HEK293 (cell line): ENCODE data around the gene BLVRB.

ENCODE experiments used
- CTCF ChIA-PET: fragments of 350-600 bp; formaldehyde crosslinking; extraction: SDS; loops from one replicate; lab custom pipeline; 2021; ENCODE audit warnings: antibody characterized with exemption; lab: Yijun Ruan, JAX
- POLR2A ChIA-PET: fragments of 300-600 bp; formaldehyde crosslinking; extraction: SDS; loops from one replicate; lab custom pipeline; 2020; ENCODE audit warnings: antibody characterized with exemption, inconsistent platforms; lab: Yijun Ruan, JAX
- H3K27ac ChIP-seq: fragments of 200-500 bp; sonication (Bioruptor generic); 2 replicates; pipeline ENCODE4 v1.5.1; 2014; ENCODE audit warnings: low read depth, low read length, control low read depth, inconsistent platforms; ENCODE audit errors: extremely low read depth
- H3K36me3 ChIP-seq, 2 experiments: fragments of 200-500 bp in 1 of 2; sonication (Bioruptor generic) in 1 of 2; 1 replicate in 1 of 2; 2 replicates in 1 of 2; pipeline ENCODE4 v1.5.1; 2014 to 2017; ENCODE audit warnings: inconsistent platforms in 2 of 2, low read length in 2 of 2; ENCODE audit not compliant: control insufficient read depth in 2 of 2, insufficient read depth in 1 of 2
- H3K4me1 ChIP-seq: fragments of 200-500 bp; sonication (Bioruptor generic); 2 replicates; pipeline ENCODE4 v1.5.1; 2014; ENCODE audit warnings: mild to moderate bottlenecking, low read length, inconsistent platforms; ENCODE audit not compliant: control insufficient read depth, insufficient read depth
- H3K4me3 ChIP-seq: 2 replicates; pipeline ENCODE4 v1.5.1; 2011; ENCODE audit warnings: low read depth, mild to moderate bottlenecking, control low read depth, low read length, moderate library complexity
- H3K9me3 ChIP-seq: fragments of 200-500 bp; sonication (Bioruptor generic); 2 replicates; pipeline ENCODE4 v1.5.1; 2014; ENCODE audit warnings: low read depth, low read length, inconsistent platforms; ENCODE audit not compliant: control insufficient read depth, insufficient read depth
- FEZF1 ChIP-seq: fragments of 450-650 bp; formaldehyde crosslinking; IDR thresholded peaks from 2 replicates; pipeline ENCODE4 v1.5.1; 2016; ENCODE audit warnings: missing biosample characterization, missing genetic modification characterization
- GLI4 ChIP-seq: fragments of 450-650 bp; formaldehyde crosslinking; IDR thresholded peaks from 2 replicates; pipeline ENCODE4 v1.5.1; 2016; ENCODE audit warnings: missing biosample characterization, missing genetic modification characterization
- MEIS1 ChIP-seq: sonication (generic); formaldehyde crosslinking; IDR thresholded peaks from 2 replicates; pipeline ENCODE4 v1.8.1; 2022; ENCODE audit warnings: missing genetic modification reagents, mild to moderate bottlenecking, borderline replicate concordance
- MZF1 ChIP-seq: fragments of 450-650 bp; formaldehyde crosslinking; IDR thresholded peaks from 2 replicates; pipeline ENCODE4 v1.5.1; 2017; ENCODE audit warnings: missing biosample characterization, missing genetic modification characterization, borderline replicate concordance
- OSR2 ChIP-seq: fragments of 450-650 bp; formaldehyde crosslinking; IDR thresholded peaks from 2 replicates; pipeline ENCODE4 v1.5.1; 2016; ENCODE audit warnings: missing biosample characterization, missing genetic modification characterization
- ZBTB48 ChIP-seq: fragments of 450-650 bp; formaldehyde crosslinking; IDR thresholded peaks from 2 replicates; pipeline ENCODE4 v1.5.1; 2016; ENCODE audit warnings: missing biosample characterization, missing genetic modification characterization
- ZEB2 ChIP-seq: fragments of 450-650 bp; formaldehyde crosslinking; IDR thresholded peaks from 2 replicates; pipeline ENCODE4 v1.5.1; 2016; ENCODE audit warnings: missing biosample characterization, missing genetic modification characterization
- ZFP41 ChIP-seq: fragments of 450-650 bp; formaldehyde crosslinking; IDR thresholded peaks from 2 replicates; pipeline ENCODE4 v1.5.1; 2016; ENCODE audit warnings: missing biosample characterization, missing genetic modification characterization, borderline replicate concordance
- ZNF112 ChIP-seq: fragments of 450-650 bp; formaldehyde crosslinking; IDR thresholded peaks from 2 replicates; pipeline ENCODE4 v1.5.0; 2017; ENCODE audit warnings: missing biosample characterization, missing genetic modification characterization
- ZNF146 ChIP-seq: fragments of 450-650 bp; formaldehyde crosslinking; IDR thresholded peaks from 2 replicates; pipeline ENCODE4 v1.5.1; 2016; ENCODE audit warnings: missing biosample characterization, missing genetic modification characterization
- ZNF169 ChIP-seq: fragments of 450-650 bp; formaldehyde crosslinking; IDR thresholded peaks from 2 replicates; pipeline ENCODE4 v1.5.1; 2016; ENCODE audit warnings: missing biosample characterization, missing genetic modification characterization
- ZNF302 ChIP-seq: fragments of 450-650 bp; formaldehyde crosslinking; IDR thresholded peaks from 2 replicates; pipeline ENCODE4 v1.5.1; 2016; ENCODE audit warnings: missing biosample characterization, missing genetic modification characterization, low read depth
- ZNF324 ChIP-seq: fragments of 450-650 bp; formaldehyde crosslinking; IDR thresholded peaks from 2 replicates; pipeline ENCODE4 v1.5.1; 2016; ENCODE audit warnings: missing biosample characterization, missing genetic modification characterization
- ZNF335 ChIP-seq: fragments of 450-650 bp; formaldehyde crosslinking; conservative IDR thresholded peaks from 2 replicates; pipeline ENCODE4 v1.5.1; 2016; ENCODE audit warnings: missing biosample characterization, missing genetic modification characterization
- ZNF350 ChIP-seq: fragments of 450-650 bp; formaldehyde crosslinking; IDR thresholded peaks from 2 replicates; pipeline ENCODE4 v1.5.0; 2017; ENCODE audit warnings: missing biosample characterization, mild to moderate bottlenecking, missing genetic modification characterization
- ZNF366 ChIP-seq: fragments of 450-650 bp; formaldehyde crosslinking; conservative IDR thresholded peaks from 2 replicates; pipeline ENCODE4 v1.5.1; 2016; ENCODE audit warnings: missing biosample characterization, missing genetic modification characterization
- ZNF394 ChIP-seq: fragments of 450-650 bp; formaldehyde crosslinking; IDR thresholded peaks from 2 replicates; pipeline ENCODE4 v1.5.1; 2016; ENCODE audit warnings: missing biosample characterization, missing genetic modification characterization, mild to moderate bottlenecking, moderate library complexity, borderline replicate concordance
- ZNF501 ChIP-seq: fragments of 450-650 bp; formaldehyde crosslinking; IDR thresholded peaks from 2 replicates; pipeline ENCODE4 v1.5.1; 2016; ENCODE audit warnings: missing biosample characterization, missing genetic modification characterization
- ZNF544 ChIP-seq: fragments of 450-650 bp; formaldehyde crosslinking; IDR thresholded peaks from 2 replicates; pipeline ENCODE4 v1.5.0; 2017; ENCODE audit warnings: missing biosample characterization, missing genetic modification characterization
- ZNF629 ChIP-seq: fragments of 450-650 bp; formaldehyde crosslinking; IDR thresholded peaks from 2 replicates; pipeline ENCODE4 v1.5.1; 2017; ENCODE audit warnings: missing biosample characterization, missing genetic modification characterization
- ZNF785 ChIP-seq: fragments of 450-650 bp; formaldehyde crosslinking; IDR thresholded peaks from 2 replicates; pipeline ENCODE4 v1.5.1; 2016; ENCODE audit warnings: missing biosample characterization, missing genetic modification characterization
- ZNF791 ChIP-seq: fragments of 450-650 bp; formaldehyde crosslinking; IDR thresholded peaks from 2 replicates; pipeline ENCODE4 v1.5.1; 2016; ENCODE audit warnings: missing biosample characterization, missing genetic modification characterization
- TF ChIP-seq, protein P1 (sequence below): fragments of 450-650 bp; formaldehyde crosslinking; IDR thresholded peaks from 2 replicates; pipeline ENCODE4 v1.5.1; 2016; ENCODE audit warnings: missing biosample characterization, missing genetic modification characterization
- TF ChIP-seq, protein P2 (sequence below): fragments of 450-650 bp; formaldehyde crosslinking; IDR thresholded peaks from 2 replicates; pipeline ENCODE4; 2016; ENCODE audit warnings: missing biosample characterization, missing genetic modification characterization
- TF ChIP-seq, protein P3 (sequence below): fragments of 450-650 bp; formaldehyde crosslinking; IDR thresholded peaks from 2 replicates; pipeline ENCODE4 v1.5.1; 2017; ENCODE audit warnings: missing biosample characterization, missing genetic modification characterization
- TF ChIP-seq, protein P4 (sequence below): fragments of 450-650 bp; formaldehyde crosslinking; IDR thresholded peaks from 2 replicates; pipeline ENCODE4 v1.5.1; 2016; ENCODE audit warnings: missing biosample characterization, missing genetic modification characterization
- TF ChIP-seq, protein P5 (sequence below): fragments of 450-650 bp; formaldehyde crosslinking; IDR thresholded peaks from 2 replicates; pipeline ENCODE4 v1.5.1; 2016; ENCODE audit warnings: missing biosample characterization, missing genetic modification characterization
- TF ChIP-seq, protein P6 (sequence below): fragments of 450-650 bp; formaldehyde crosslinking; IDR thresholded peaks from 2 replicates; pipeline ENCODE4 v1.5.1; 2016; ENCODE audit warnings: missing biosample characterization, missing genetic modification characterization

Gene BLVRB

DNA sequence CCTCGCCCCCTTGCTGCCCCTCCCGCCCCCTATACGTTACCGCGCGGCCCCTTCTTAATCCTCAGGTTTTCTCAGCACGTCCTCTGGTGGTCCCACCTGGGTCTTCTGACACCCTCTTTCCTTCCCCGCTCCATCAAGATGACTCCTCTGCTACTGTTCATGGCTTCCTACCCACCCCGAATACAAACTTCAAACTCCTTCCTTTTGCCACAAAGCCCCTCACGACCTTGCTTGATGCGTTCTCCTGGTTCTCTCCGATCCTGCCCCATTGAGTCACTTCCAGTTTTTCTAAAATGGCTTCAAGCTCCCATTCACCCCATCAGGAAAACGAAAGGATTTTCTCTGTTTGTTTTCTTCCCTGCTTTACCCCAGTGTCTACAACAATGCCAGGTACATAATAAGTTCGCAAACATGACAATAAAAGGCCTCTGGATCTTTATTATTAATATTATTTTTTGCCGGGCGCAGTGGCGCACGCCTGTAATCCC is 20.7 kb downstream of the BLVRB start (continued):
- TF ChIP-seq, protein P1, sequence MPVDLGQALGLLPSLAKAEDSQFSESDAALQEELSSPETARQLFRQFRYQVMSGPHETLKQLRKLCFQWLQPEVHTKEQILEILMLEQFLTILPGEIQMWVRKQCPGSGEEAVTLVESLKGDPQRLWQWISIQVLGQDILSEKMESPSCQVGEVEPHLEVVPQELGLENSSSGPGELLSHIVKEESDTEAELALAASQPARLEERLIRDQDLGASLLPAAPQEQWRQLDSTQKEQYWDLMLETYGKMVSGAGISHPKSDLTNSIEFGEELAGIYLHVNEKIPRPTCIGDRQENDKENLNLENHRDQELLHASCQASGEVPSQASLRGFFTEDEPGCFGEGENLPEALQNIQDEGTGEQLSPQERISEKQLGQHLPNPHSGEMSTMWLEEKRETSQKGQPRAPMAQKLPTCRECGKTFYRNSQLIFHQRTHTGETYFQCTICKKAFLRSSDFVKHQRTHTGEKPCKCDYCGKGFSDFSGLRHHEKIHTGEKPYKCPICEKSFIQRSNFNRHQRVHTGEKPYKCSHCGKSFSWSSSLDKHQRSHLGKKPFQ = no peak
- TF ChIP-seq ZFP41 (tag by site-specific recombination) (no peak), GLI4 (tag by site-specific recombination) (no peak), ZNF324 (tag by site-specific recombination) (0 out of 2 replicates have a peak, but pooled peaks have one; percentile 8), ZNF791 (tag by site-specific recombination) (no peak), ZNF629 (tag by site-specific recombination) (no peak), FEZF1 (tag by site-specific recombination) (peak; percentile 1; the same call in 1 of the 2 replicates), ZNF785 (no peak), ZNF366 (tag by site-specific recombination) (peak; percentile 83), OSR2 (tag by site-specific recombination) (0 out of 2 replicates have a peak, but pooled peaks have one; percentile 1), ZBTB48 (peak; percentile 56; the same call in 1 of the 2 replicates), MEIS1 (CRISPR knock-in tag) (no peak), ZNF350 (tag by site-specific recombination) (no peak), MZF1 (0 out of 2 replicates have a peak, but pooled peaks have one; percentile 19), ZNF146 (no peak; the same call in 1 of the 2 replicates), ZNF335 (peak; percentile 15)
- TF ChIP-seq, protein P2, sequence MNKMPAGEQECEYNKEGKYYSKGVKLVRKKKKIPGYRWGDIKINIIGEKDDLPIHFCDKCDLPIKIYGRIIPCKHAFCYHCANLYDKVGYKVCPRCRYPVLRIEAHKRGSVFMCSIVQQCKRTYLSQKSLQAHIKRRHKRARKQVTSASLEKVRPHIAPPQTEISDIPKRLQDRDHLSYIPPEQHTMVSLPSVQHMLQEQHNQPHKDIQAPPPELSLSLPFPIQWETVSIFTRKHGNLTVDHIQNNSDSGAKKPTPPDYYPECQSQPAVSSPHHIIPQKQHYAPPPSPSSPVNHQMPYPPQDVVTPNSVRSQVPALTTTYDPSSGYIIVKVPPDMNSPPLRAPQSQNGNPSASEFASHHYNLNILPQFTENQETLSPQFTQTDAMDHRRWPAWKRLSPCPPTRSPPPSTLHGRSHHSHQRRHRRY (tag by site-specific recombination) = no peak
- TF ChIP-seq, protein P3, sequence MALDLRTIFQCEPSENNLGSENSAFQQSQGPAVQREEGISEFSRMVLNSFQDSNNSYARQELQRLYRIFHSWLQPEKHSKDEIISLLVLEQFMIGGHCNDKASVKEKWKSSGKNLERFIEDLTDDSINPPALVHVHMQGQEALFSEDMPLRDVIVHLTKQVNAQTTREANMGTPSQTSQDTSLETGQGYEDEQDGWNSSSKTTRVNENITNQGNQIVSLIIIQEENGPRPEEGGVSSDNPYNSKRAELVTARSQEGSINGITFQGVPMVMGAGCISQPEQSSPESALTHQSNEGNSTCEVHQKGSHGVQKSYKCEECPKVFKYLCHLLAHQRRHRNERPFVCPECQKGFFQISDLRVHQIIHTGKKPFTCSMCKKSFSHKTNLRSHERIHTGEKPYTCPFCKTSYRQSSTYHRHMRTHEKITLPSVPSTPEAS = 0 out of 2 replicates have a peak, but pooled peaks have one; percentile 6
- TF ChIP-seq, protein P4, sequence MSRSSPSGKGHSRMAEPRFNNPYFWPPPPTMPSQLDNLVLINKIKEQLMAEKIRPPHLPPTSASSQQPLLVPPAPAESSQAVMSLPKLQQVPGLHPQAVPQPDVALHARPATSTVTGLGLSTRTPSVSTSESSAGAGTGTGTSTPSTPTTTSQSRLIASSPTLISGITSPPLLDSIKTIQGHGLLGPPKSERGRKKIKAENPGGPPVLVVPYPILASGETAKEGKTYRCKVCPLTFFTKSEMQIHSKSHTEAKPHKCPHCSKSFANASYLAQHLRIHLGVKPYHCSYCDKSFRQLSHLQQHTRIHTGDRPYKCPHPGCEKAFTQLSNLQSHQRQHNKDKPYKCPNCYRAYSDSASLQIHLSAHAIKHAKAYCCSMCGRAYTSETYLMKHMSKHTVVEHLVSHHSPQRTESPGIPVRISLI = no peak
- TF ChIP-seq, all 188 proteins: peak for 27

DNA sequence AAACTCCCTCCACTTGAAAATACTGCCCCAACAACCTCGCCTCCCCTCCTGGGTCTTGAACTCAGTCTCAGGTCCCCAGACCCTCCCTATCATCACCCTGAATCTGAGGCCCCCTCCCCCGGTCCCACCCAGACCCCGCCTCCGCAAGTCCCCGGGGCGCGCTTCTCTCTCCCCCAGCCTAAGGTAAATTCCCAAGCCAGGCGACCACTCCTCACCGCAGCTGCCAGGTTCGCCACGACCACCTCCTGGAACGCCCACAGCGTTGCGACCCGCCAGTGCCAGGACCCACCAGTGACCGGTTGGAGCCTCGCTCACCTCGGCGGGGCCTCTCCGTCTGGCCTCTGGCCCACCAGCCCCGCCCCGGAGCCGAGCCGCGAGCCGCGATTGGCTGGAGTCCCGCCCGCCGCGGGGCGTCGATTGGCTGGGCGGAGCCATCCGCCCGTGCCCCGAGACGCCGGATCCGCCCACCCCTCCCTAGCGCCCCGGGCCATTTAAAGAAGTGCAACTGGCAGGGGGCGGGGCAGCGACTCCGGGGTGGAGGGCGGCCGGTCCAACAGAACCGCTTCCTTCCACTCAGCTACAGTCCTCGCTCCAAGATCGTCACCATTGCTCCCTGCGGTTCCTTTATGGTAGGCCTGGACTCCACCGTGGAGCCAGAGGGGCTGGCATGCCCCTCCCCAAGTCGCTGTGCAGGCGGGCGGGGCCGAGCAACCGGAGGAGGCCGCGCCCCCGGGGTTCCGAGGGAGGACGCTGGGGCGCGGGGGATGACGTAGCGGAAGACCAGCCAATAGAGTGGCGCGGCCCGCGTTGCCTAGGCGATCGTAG is 21.3 kb downstream of the BLVRB start, which contains the start of gene SERTAD3:
TSS of gene SERTAD3 (minus strand) at position 336 of the 825 bp plus-strand sequence. CDS start 2,255 bp downstream, outside the sequence.
- POLR2A ChIA-PET = interaction anchor here (0.6 to 17.1 kb wide), 13 partner anchors 9 to 344 kb away, joined by 3 to 428 read pairs (median 13); partner anchors contain the start of genes BLVRB, C19orf47, PLD3 and SERTAD1
- H3K27ac ChIP-seq = peak within 1 kb of the TSS; percentile 99
- peaks cover 27 to 31% of the 10 kb centered on the region in 2 experiments for H3K36me3 ChIP-seq
- peaks cover 14% of the 10 kb centered on the region for H3K4me1 ChIP-seq
- H3K4me3 ChIP-seq = peak within 1 kb of the TSS; percentile 67
- CTCF ChIA-PET = interaction anchor here (0.6 to 4.8 kb wide), 20 partner anchors 9 to 819 kb away, joined by 3 to 39 read pairs (median 4); partner anchors contain the start of genes BLVRB and SERTAD1
- no peaks in the 10 kb centered on the region for H3K9me3 ChIP-seq
- TF ChIP-seq, protein P5, sequence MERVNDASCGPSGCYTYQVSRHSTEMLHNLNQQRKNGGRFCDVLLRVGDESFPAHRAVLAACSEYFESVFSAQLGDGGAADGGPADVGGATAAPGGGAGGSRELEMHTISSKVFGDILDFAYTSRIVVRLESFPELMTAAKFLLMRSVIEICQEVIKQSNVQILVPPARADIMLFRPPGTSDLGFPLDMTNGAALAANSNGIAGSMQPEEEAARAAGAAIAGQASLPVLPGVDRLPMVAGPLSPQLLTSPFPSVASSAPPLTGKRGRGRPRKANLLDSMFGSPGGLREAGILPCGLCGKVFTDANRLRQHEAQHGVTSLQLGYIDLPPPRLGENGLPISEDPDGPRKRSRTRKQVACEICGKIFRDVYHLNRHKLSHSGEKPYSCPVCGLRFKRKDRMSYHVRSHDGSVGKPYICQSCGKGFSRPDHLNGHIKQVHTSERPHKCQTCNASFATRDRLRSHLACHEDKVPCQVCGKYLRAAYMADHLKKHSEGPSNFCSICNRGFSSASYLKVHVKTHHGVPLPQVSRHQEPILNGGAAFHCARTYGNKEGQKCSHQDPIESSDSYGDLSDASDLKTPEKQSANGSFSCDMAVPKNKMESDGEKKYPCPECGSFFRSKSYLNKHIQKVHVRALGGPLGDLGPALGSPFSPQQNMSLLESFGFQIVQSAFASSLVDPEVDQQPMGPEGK (tag by site-specific recombination) = peak; percentile 100
- no peak for TF ChIP-seq ZNF394 (tag by site-specific recombination)
- TF ChIP-seq ZEB2 (tag by site-specific recombination) = peak; percentile 99
- TF ChIP-seq ZNF302 = no peak
- no peak for TF ChIP-seq ZNF112 (tag by site-specific recombination)
- TF ChIP-seq ZNF169 (tag by site-specific recombination) = peak; percentile 62; the same call in 1 of the 2 replicates
- TF ChIP-seq, protein P6, sequence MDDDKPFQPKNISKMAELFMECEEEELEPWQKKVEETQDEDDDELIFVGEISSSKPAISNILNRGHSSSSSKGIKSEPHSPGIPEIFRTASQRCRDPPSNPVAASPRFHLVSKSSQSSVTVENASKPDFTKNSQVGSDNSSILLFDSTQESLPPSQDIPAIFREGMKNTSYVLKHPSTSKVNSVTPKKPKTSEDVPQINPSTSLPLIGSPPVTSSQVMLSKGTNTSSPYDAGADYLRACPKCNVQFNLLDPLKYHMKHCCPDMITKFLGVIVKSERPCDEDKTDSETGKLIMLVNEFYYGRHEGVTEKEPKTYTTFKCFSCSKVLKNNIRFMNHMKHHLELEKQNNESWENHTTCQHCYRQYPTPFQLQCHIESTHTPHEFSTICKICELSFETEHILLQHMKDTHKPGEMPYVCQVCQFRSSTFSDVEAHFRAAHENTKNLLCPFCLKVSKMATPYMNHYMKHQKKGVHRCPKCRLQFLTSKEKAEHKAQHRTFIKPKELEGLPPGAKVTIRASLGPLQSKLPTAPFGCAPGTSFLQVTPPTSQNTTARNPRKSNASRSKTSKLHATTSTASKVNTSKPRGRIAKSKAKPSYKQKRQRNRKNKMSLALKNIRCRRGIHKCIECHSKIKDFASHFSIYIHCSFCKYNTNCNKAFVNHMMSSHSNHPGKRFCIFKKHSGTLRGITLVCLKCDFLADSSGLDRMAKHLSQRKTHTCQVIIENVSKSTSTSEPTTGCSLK = no peak
- TF ChIP-seq ZNF544 = no peak
- TF ChIP-seq ZNF501 (tag by site-specific recombination) = no peak; the same call in none of the 2 replicates
